BE2C (cell line): ENCODE data around the gene ZDHHC14.
"Not testable (repeated sequence)": the region's sequence is repeated elsewhere in the genome, so short reads cannot be mapped to it uniquely, and the experiment has no call there.

Source experiments
- DNase-seq: peaks from one replicate; pipeline ENCODE4 v3.0.0-alpha.2; 2020
- H3K27me3 ChIP-seq: fragments of 250-450 bp; sonication (Bioruptor Pico); 2 replicates; pipeline ENCODE4 v1.5.1; 2020; ENCODE audit warnings: mild to moderate bottlenecking
- H3K36me3 ChIP-seq: fragments of 250-450 bp; sonication (Bioruptor Pico); 2 replicates; pipeline ENCODE4 v1.5.1; 2020; ENCODE audit warnings: mild to moderate bottlenecking
- H3K4me1 ChIP-seq: fragments of 250-450 bp; sonication (Bioruptor Pico); 2 replicates; pipeline ENCODE4 v1.5.1; 2020
- H3K4me3 ChIP-seq: 2 replicates; pipeline ENCODE4 v1.5.1; 2011; ENCODE audit warnings: low read depth, low read length
- H3K9me3 ChIP-seq: fragments of 250-450 bp; sonication (Bioruptor Pico); 2 replicates; pipeline ENCODE4 v1.5.1; 2020
- TF ChIP-seq, protein P1 (sequence below): IDR thresholded peaks from 2 replicates; pipeline ENCODE4 v1.5.1; 2012; ENCODE audit warnings: mild to moderate bottlenecking, low read depth, low read length

The ZDHHC14 gene

DNA sequence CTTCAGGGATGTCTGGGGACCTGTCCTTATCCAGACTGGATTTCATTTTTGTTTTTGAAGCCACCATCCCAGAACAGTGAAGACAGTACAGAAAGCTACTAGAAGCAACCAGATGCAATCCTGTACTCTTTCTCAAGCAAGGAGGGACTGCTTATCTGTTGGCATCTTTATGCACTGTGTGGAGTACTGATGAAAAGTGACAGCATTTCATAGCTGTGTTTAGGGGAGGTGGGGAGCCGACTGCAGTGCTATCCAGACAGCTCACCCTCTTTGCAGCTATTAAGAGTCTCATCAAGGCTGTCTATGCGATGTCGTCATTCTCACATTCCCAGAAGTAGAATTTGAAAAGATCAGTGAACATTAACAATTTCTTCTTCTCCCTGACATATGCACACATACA, 5.5 kb downstream of the ZDHHC14 start:
- no peaks in the 10 kb centered on the region for H3K36me3 ChIP-seq

GRCh38 chr6:157388924-157389323, 7.9 kb downstream of the ZDHHC14 start:
- no peak for DNase-seq
- no peaks in the 10 kb centered on the region for H3K4me1 ChIP-seq
- H3K9me3 ChIP-seq = no peaks in the 10 kb centered on the region
- TF ChIP-seq, protein P1, sequence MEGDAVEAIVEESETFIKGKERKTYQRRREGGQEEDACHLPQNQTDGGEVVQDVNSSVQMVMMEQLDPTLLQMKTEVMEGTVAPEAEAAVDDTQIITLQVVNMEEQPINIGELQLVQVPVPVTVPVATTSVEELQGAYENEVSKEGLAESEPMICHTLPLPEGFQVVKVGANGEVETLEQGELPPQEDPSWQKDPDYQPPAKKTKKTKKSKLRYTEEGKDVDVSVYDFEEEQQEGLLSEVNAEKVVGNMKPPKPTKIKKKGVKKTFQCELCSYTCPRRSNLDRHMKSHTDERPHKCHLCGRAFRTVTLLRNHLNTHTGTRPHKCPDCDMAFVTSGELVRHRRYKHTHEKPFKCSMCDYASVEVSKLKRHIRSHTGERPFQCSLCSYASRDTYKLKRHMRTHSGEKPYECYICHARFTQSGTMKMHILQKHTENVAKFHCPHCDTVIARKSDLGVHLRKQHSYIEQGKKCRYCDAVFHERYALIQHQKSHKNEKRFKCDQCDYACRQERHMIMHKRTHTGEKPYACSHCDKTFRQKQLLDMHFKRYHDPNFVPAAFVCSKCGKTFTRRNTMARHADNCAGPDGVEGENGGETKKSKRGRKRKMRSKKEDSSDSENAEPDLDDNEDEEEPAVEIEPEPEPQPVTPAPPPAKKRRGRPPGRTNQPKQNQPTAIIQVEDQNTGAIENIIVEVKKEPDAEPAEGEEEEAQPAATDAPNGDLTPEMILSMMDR = no peak
- no peaks in the 10 kb centered on the region for H3K27me3 ChIP-seq
- H3K36me3 ChIP-seq = no peaks in the 10 kb centered on the region
- H3K4me3 ChIP-seq = no peak overlapping the region

More for the DNA sequence above, 5.5 kb downstream of the ZDHHC14 start:
- H3K9me3 ChIP-seq = no peaks in the 10 kb centered on the region
- TF ChIP-seq, protein P1 = no peak
- H3K4me1 ChIP-seq = no peaks in the 10 kb centered on the region
- no peak for DNase-seq
- H3K4me3 ChIP-seq = no peak overlapping the region
- H3K27me3 ChIP-seq = no peaks in the 10 kb centered on the region

DNA sequence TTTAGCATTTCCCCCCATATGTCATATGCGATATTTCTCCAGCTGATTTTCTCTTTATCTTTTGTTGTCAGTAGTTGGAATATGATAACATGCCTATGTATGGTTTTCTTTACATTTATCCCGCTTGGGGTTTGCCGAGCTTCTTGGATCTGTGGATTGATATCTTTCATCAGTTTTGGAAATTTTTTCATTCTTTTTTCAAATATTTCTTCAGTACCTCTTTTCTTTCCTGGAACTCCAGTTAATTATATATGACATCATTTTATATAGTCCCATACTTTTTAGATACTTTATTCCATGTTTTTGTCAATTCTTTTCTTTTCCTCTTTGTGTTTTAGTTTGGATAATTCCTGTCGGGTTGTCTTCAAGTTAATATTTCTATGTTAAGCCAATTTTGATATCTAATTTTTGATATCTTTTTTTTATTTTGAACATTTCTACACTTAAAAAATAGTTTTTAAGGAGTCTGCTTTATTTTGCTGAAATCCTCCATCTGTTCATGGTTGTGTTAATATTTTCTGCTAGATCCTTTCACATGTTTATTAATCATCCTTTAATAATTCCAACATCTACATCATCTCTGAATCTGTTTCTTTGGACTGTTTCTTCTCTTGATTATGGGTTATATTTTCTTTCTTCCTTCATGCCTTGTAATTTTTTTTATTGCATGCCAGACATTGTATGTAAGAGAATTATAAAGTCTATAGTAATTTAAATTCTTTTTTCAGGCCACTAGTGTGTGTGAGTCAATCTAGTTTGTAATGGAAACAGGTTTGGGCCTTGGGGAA, 9.5 kb downstream of the ZDHHC14 start:
- H3K9me3 ChIP-seq = no peaks in the 10 kb centered on the region
- H3K27me3 ChIP-seq = no peaks in the 10 kb centered on the region
- no peak overlapping the region for H3K4me3 ChIP-seq
- DNase-seq = no peak
- H3K4me1 ChIP-seq = no peaks in the 10 kb centered on the region
- TF ChIP-seq, protein P1 = no peak
- no peaks in the 10 kb centered on the region for H3K36me3 ChIP-seq

GRCh38 chr6:157392927-157393668, 12.1 kb downstream of the ZDHHC14 start:
- no peaks in the 10 kb centered on the region for H3K36me3 ChIP-seq
- TF ChIP-seq, protein P1 = no peak
- H3K27me3 ChIP-seq = no peaks in the 10 kb centered on the region
- H3K4me3 ChIP-seq = no peak overlapping the region
- H3K9me3 ChIP-seq = no peaks in the 10 kb centered on the region
- no peaks in the 10 kb centered on the region for H3K4me1 ChIP-seq
- no peak for DNase-seq

- no peak overlapping the region for H3K4me3 ChIP-seq
- no peak for DNase-seq
- TF ChIP-seq, protein P1 = no peak
These were observed 12.8 kb downstream of the ZDHHC14 start for GRCh38 chr6:157393669-157394327.

GRCh38 chr6:157395199-157395598, 14.2 kb downstream of the ZDHHC14 start:
- H3K4me1 ChIP-seq, H3K4me3 ChIP-seq, H3K27me3 ChIP-seq, H3K36me3 ChIP-seq, H3K9me3 ChIP-seq, DNase-seq: not testable (repeated sequence)

More at GRCh38 chr6:157393669-157394327, 12.8 kb downstream of the ZDHHC14 start:
- H3K4me1 ChIP-seq = no peaks in the 10 kb centered on the region; the same call in 1 of the 2 replicates
- H3K27me3 ChIP-seq = no peaks in the 10 kb centered on the region
- H3K36me3 ChIP-seq = no peaks in the 10 kb centered on the region
- no peaks in the 10 kb centered on the region for H3K9me3 ChIP-seq
